ENCODE data around the gene GSTM5. TPM values are rescaled to one million over a fixed set of nuclear protein-coding genes. Genes with fewer than 3 reads are reported as not detected.

The GSTM5 gene
- total RNA-seq, 1 experiment from 2014 or later = not detected

DNA sequence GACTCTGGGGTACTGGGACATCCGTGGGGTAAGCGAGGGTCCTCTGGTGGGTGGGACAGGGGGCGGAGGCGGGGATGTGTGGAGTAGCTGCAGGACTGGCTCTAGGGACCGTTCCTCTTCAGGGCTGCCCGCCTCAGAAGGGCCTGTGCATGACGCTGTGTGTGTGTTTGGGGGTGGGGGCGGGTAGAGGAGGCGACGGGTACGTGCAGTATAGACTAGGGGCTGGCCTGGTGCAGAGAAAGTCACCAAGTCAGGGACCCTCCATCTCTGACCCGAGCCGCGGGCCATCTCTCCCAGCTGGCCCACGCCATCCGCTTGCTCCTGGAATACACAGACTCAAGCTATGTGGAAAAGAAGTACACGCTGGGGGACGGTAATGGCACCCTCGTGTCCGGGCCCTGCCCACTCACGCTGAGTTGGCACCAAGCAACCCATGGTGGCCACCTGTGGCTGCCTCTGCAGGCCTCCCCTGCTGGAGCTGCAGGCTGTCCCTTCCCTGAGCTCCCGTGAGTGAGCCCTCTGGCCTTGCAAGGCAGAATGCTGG is 342 bp downstream of the GSTM5 start:
- no TSS peak for BruUV-seq (replicated peaks)
- CTCF ChIA-PET = no interaction called here
- Mint-ChIP-seq H3K27me3 (ENCODE audit: unreplicated experiment) (peaks cover 13% of the 10 kb centered on the region), H3K9me3 (ENCODE audit: low read depth, unreplicated experiment) (no peaks in the 10 kb centered on the region), H3K36me3 (ENCODE audit: insufficient read depth, unreplicated experiment) (no peaks in the 10 kb centered on the region), H3K4me3 (ENCODE audit: low read depth, unreplicated experiment) (no peak overlapping the region), H3K4me1 (ENCODE audit: low read depth, unreplicated experiment) (no peaks in the 10 kb centered on the region), H3K27ac (ENCODE audit: unreplicated experiment) (no peak overlapping the region)
- TF ChIP-seq, protein P1, sequence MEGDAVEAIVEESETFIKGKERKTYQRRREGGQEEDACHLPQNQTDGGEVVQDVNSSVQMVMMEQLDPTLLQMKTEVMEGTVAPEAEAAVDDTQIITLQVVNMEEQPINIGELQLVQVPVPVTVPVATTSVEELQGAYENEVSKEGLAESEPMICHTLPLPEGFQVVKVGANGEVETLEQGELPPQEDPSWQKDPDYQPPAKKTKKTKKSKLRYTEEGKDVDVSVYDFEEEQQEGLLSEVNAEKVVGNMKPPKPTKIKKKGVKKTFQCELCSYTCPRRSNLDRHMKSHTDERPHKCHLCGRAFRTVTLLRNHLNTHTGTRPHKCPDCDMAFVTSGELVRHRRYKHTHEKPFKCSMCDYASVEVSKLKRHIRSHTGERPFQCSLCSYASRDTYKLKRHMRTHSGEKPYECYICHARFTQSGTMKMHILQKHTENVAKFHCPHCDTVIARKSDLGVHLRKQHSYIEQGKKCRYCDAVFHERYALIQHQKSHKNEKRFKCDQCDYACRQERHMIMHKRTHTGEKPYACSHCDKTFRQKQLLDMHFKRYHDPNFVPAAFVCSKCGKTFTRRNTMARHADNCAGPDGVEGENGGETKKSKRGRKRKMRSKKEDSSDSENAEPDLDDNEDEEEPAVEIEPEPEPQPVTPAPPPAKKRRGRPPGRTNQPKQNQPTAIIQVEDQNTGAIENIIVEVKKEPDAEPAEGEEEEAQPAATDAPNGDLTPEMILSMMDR (IDR thresholded peaks at IDR 0.05; ENCODE audit: unreplicated experiment) = no peak
- no peak for DNase-seq
- intact Hi-C loops (cut with micrococcal nuclease; ENCODE audit: unreplicated experiment) = no loop called here

DNA sequence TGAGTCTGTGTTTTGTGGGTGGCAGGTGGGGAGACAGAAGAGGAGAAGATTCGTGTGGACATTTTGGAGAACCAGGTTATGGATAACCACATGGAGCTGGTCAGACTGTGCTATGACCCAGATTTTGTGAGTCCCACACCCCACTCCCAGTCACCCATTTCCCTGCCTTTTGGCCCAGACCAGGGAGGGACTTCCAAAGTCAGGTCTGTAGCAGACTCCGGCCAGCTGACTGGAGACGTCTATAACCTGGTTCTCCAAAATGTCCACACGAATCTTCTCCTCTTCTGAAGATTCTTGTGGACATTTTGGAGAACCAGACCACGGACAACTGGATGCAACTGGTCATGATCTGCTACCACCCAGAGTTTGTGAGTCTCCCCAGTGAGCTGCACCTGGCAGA is 1.6 kb downstream of the GSTM5 start:
- TF ChIP-seq, protein P1 (IDR thresholded peaks at IDR 0.05; ENCODE audit: unreplicated experiment) = no peak
- Mint-ChIP-seq H3K36me3 (ENCODE audit: insufficient read depth, unreplicated experiment) (no peaks in the 10 kb centered on the region), H3K9me3 (ENCODE audit: low read depth, unreplicated experiment) (no peaks in the 10 kb centered on the region), H3K27me3 (ENCODE audit: unreplicated experiment) (peaks cover 13% of the 10 kb centered on the region), H3K27ac (ENCODE audit: unreplicated experiment) (no peak overlapping the region), H3K4me1 (ENCODE audit: low read depth, unreplicated experiment) (no peaks in the 10 kb centered on the region), H3K4me3 (ENCODE audit: low read depth, unreplicated experiment) (no peak overlapping the region)
- DNase-seq = no peak
- intact Hi-C loops (cut with micrococcal nuclease; ENCODE audit: unreplicated experiment) = no loop called here
- CTCF ChIA-PET = no interaction called here
- no TSS peak for BruUV-seq (replicated peaks)

DNA sequence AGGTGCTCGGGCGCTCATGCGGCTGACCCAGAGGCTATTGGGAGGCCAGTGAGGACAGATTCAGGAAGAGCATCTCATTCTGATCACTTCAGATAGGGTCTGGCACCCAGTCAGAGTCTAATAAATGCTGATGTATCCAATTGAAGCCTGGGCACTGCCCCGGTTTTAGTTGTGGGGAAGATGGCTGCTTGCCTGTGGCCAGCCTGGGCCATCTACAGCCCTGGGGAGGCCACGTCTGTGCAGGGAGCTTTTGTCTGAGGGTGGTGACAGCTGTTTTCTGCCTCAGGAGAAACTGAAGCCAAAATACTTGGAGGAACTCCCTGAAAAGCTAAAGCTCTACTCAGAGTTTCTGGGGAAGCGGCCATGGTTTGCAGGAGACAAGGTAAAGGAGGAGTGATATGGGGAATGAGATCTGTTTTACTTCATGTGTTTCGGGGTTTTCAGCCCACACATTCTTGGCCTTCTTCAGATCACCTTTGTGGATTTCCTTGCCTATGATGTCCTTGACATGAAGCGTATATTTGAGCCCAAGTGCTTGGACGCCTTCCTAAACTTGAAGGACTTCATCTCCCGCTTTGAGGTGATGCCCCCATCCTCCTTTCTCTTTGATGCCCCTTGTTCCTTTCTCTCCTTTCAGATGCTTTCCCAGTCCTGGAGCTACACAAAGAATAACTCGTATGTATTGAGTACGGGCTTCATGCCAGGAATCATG is 2.8 kb downstream of the GSTM5 start:
- TF ChIP-seq, protein P1 (IDR thresholded peaks at IDR 0.05; ENCODE audit: unreplicated experiment) = no peak
- CTCF ChIA-PET = no interaction called here
- BruUV-seq (replicated peaks) = no TSS peak
- H3K27ac Mint-ChIP-seq (ENCODE audit: unreplicated experiment) = no peak overlapping the region
- H3K4me3 Mint-ChIP-seq (ENCODE audit: low read depth, unreplicated experiment) = no peak overlapping the region
- H3K9me3 Mint-ChIP-seq (ENCODE audit: low read depth, unreplicated experiment) = no peaks in the 10 kb centered on the region
- peaks cover 13% of the 10 kb centered on the region for H3K27me3 Mint-ChIP-seq (ENCODE audit: unreplicated experiment)
- no peak for DNase-seq
- intact Hi-C loops (cut with micrococcal nuclease; ENCODE audit: unreplicated experiment) = loop anchor here (5.0 kb wide), 1 partner anchor 267 kb away; the partner anchor contains the start of gene AHCYL1
- no peaks in the 10 kb centered on the region for H3K4me1 Mint-ChIP-seq (ENCODE audit: low read depth, unreplicated experiment)
- H3K36me3 Mint-ChIP-seq (ENCODE audit: insufficient read depth, unreplicated experiment) = no peaks in the 10 kb centered on the region

DNA sequence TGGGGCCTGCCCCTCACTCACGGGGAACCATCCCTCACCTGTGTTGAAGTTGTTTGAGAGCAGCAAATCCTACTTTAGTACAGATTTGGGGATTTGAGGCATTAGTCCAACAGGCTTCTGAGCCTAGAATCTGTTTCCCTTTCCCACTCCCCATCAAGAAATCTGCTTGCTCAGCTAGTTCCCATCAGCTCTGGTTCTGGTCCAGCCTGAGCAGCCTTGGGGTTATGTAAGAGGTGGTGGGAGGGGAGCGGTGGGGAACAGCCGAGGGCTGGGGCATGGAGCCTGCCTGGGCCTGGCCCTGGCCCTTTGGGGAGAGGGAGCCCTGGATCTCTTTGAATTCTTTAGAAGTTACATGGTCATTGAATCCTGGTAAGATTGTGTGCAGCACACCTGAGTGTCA is 4.1 kb downstream of the GSTM5 start:
- no peak overlapping the region for H3K4me3 Mint-ChIP-seq (ENCODE audit: low read depth, unreplicated experiment)
- BruUV-seq (replicated peaks) = no TSS peak
- H3K27ac Mint-ChIP-seq (ENCODE audit: unreplicated experiment) = no peak overlapping the region
- no peaks in the 10 kb centered on the region for H3K9me3 Mint-ChIP-seq (ENCODE audit: low read depth, unreplicated experiment)
- H3K27me3 Mint-ChIP-seq (ENCODE audit: unreplicated experiment) = peaks cover 13% of the 10 kb centered on the region
- intact Hi-C loops (cut with micrococcal nuclease; ENCODE audit: unreplicated experiment) = loop anchor here (5.0 kb wide), 1 partner anchor 266 kb away; the partner anchor contains the start of gene AHCYL1
- no peak for DNase-seq
- CTCF ChIA-PET = no interaction called here
- no peaks in the 10 kb centered on the region for H3K4me1 Mint-ChIP-seq (ENCODE audit: low read depth, unreplicated experiment)
- TF ChIP-seq, protein P1 (IDR thresholded peaks at IDR 0.05; ENCODE audit: unreplicated experiment) = no peak
- no peaks in the 10 kb centered on the region for H3K36me3 Mint-ChIP-seq (ENCODE audit: insufficient read depth, unreplicated experiment)

Measured in Calu3 (cell line).